HCT116 (cell line): ENCODE results near the gene PRKAG1. TPM values are rescaled to one million over a fixed set of nuclear protein-coding genes. Genes with fewer than 3 reads are reported as not detected.

Source experiments
- ATAC-seq: fragments of 200-7000 bp; cut with Tn5 transposase; 2 replicates; pipeline ENCODE4 v1.9.1; 2020; ENCODE audit warnings: mild to moderate bottlenecking, moderate library complexity
- BruUV-seq: library from RNA; stranded (reverse); fragments of 400-500 nt; replicated peaks from 2 replicates; lab custom pipeline; 2021; lab: Mats Ljungman, UMichigan
- CTCF ChIA-PET: fragments of 300-600 bp; sonication (Branson Sonifier 250); formaldehyde crosslinking; loops from one replicate; lab custom pipeline; 2021; ENCODE audit warnings: antibody characterized with exemption; lab: Charles Lee
- POLR2A ChIA-PET: fragments of 300-600, 350-600 bp; sonication (Branson Sonifier 250); formaldehyde crosslinking; loops from one replicate; lab custom pipeline; 2021; ENCODE audit warnings: antibody characterized with exemption; lab: Charles Lee
- RAD21 ChIA-PET, 2 experiments: fragments of 300-600 bp; sonication (Branson Sonifier 250); formaldehyde crosslinking; loops; one replicate each; lab custom pipeline; 2023; ENCODE audit warnings: low total read pairs in 2 of 2; ENCODE audit not compliant: uncharacterized antibody in 2 of 2, unreplicated experiment in 2 of 2, low non-redundant PET in 1 of 2; lab: Charles Lee
- DNase-seq: peaks from one replicate; pipeline ENCODE4 v3.0.0-alpha.2; 2010; ENCODE audit warnings: low read depth, low spot score
- H2AFZ ChIP-seq: fragments of 200-600 bp; shearing (Covaris generic), sonication (generic); 2 replicates; pipeline ENCODE4 v1.6.1; 2017; ENCODE audit warnings: low read depth, mixed run types, mixed read lengths, antibody characterized with exemption, low read length; ENCODE audit not compliant: poor library complexity, severe bottlenecking
- H3K27ac ChIP-seq: 2 replicates; pipeline ENCODE4 v1.5.1; 2012; ENCODE audit warnings: low read depth, low read length
- H3K27me3 ChIP-seq: fragments of 200-600 bp; sonication (generic); 2 replicates; pipeline ENCODE4 v1.6.1; 2016; ENCODE audit warnings: mixed run types, low read length, mixed read lengths; ENCODE audit not compliant: insufficient read depth
- H3K36me3 ChIP-seq, 2 experiments: fragments of 200-500 bp in 1 of 2; fragments of 200-600 bp in 1 of 2; sonication (Bioruptor generic) in 1 of 2; sonication (generic) in 1 of 2; 2 replicates each; pipeline versions ENCODE4 v1.5.1 to v1.6.1; 2014 to 2016; ENCODE audit warnings: low read length in 2 of 2, inconsistent platforms in 1 of 2, mixed read lengths in 1 of 2, mixed run types in 1 of 2; ENCODE audit not compliant: insufficient read depth in 2 of 2, control insufficient read depth in 1 of 2
- H3K4me1 ChIP-seq, 2 experiments: fragments of 200-600 bp in 1 of 2; sonication (generic) in 1 of 2; 2 replicates each; pipeline versions ENCODE4 v1.5.1 to v1.6.1; 2012 to 2017; ENCODE audit warnings: low read length in 2 of 2, inconsistent platforms in 1 of 2, mild to moderate bottlenecking in 1 of 2, mixed read lengths in 1 of 2, mixed run types in 1 of 2, moderate library complexity in 1 of 2; ENCODE audit not compliant: insufficient read depth in 2 of 2, control insufficient read depth in 1 of 2
- H3K4me2 ChIP-seq: fragments of 200-600 bp; sonication (generic); 2 replicates; pipeline ENCODE4 v1.6.1; 2017; ENCODE audit warnings: mixed run types, low read length, mixed read lengths
- H3K4me3 ChIP-seq, 2 experiments: fragments of 200-600 bp in 1 of 2; sonication (generic) in 1 of 2; replicated peaks in 1 of 2; 2 replicates each; pipeline ENCODE4 v1.5.1; 2011 to 2016; ENCODE audit warnings: low read length in 2 of 2, control low read depth in 1 of 2, low read depth in 1 of 2, mild to moderate bottlenecking in 1 of 2, mixed read lengths in 1 of 2, mixed run types in 1 of 2
- H3K79me2 ChIP-seq: fragments of 200-600 bp; sonication (generic); 2 replicates; pipeline ENCODE4 v1.6.1; 2017; ENCODE audit warnings: mild to moderate bottlenecking, mixed run types, low read length, moderate library complexity, mixed read lengths; ENCODE audit not compliant: insufficient read depth
- H3K9ac ChIP-seq: fragments of 200-600 bp; sonication (generic); 2 replicates; pipeline ENCODE4 v1.6.1; 2016; ENCODE audit warnings: low read length, mixed read lengths
- H3K9me2 ChIP-seq: fragments of 200-600 bp; sonication (generic), shearing (Covaris generic); 2 replicates; pipeline ENCODE4 v1.6.1; 2017; ENCODE audit warnings: mixed run types, mild to moderate bottlenecking, moderate library complexity; ENCODE audit not compliant: insufficient read depth
- H3K9me3 ChIP-seq, 2 experiments: fragments of 200-500 bp in 1 of 2; fragments of 200-600 bp in 1 of 2; sonication (Bioruptor generic) in 1 of 2; sonication (generic) in 1 of 2; 2 replicates each; pipeline ENCODE4 v1.6.1; 2014 to 2017; ENCODE audit warnings: low read length in 2 of 2, mixed read lengths in 2 of 2, inconsistent platforms in 1 of 2, low read depth in 1 of 2, mild to moderate bottlenecking in 1 of 2, mixed run types in 1 of 2, moderate library complexity in 1 of 2; ENCODE audit not compliant: control insufficient read depth in 1 of 2, insufficient read depth in 1 of 2
- H4K20me1 ChIP-seq: fragments of 200-600 bp; sonication (generic), shearing (Covaris generic); 2 replicates; pipeline ENCODE4 v1.6.1; 2017; ENCODE audit warnings: mixed run types, mild to moderate bottlenecking, moderate library complexity; ENCODE audit not compliant: insufficient read depth
- ATF3 ChIP-seq: IDR thresholded peaks from 2 replicates; pipeline ENCODE4 v1.6.1; 2012
- CEBPB ChIP-seq: IDR thresholded peaks from 2 replicates; pipeline ENCODE4 v1.6.1; 2012; ENCODE audit warnings: low read depth
- CTCF ChIP-seq, 3 experiments: fragments of 200-600 bp in 1 of 3; sonication (generic) in 1 of 3; IDR thresholded peaks in 2 of 3; conservative IDR thresholded peaks in 1 of 3; 2 replicates each; pipeline ENCODE4 v1.5.1; 2012 to 2017; ENCODE audit warnings: low read depth in 2 of 3, low read length in 2 of 3, antibody characterized with exemption in 1 of 3, borderline replicate concordance in 1 of 3, control low read depth in 1 of 3, mild to moderate bottlenecking in 1 of 3, mixed read lengths in 1 of 3, mixed run types in 1 of 3, moderate library complexity in 1 of 3; ENCODE audit not compliant: insufficient read depth in 1 of 3
- EGR1 ChIP-seq: IDR thresholded peaks from 2 replicates; pipeline ENCODE4 v1.6.1; 2012; ENCODE audit warnings: low read depth
- ELF1 ChIP-seq: IDR thresholded peaks from 2 replicates; pipeline ENCODE4 v1.6.1; 2012; ENCODE audit warnings: low read depth, borderline replicate concordance
- EZH2 ChIP-seq: fragments of 200-600 bp; sonication (generic); IDR thresholded peaks from 2 replicates; pipeline ENCODE4 v1.6.1; 2017; ENCODE audit warnings: antibody characterized with exemption, mixed run types
- EZH2phosphoT487 ChIP-seq: fragments of 200-600 bp; IDR thresholded peaks from 2 replicates; pipeline ENCODE4 v1.6.1; 2018; ENCODE audit warnings: antibody characterized with exemption, borderline replicate concordance
- FOSL1 ChIP-seq: IDR thresholded peaks from 2 replicates; pipeline ENCODE4 v1.6.1; 2012; ENCODE audit warnings: low read depth
- JUND ChIP-seq: IDR thresholded peaks from 2 replicates; pipeline ENCODE4 v1.6.1; 2012
- POLR2A ChIP-seq: IDR thresholded peaks from 2 replicates; pipeline ENCODE4 v1.7.0; 2011; ENCODE audit warnings: borderline replicate concordance; ENCODE audit not compliant: insufficient read depth, insufficient read length; ENCODE audit errors: extremely low read depth
- POLR2AphosphoS5 ChIP-seq: IDR thresholded peaks from 2 replicates; pipeline ENCODE4 v1.6.1; 2011; ENCODE audit warnings: mild to moderate bottlenecking, low read depth, low read length, moderate library complexity
- RAD21 ChIP-seq: IDR thresholded peaks from 2 replicates; pipeline ENCODE4 v1.6.1; 2012; ENCODE audit warnings: low read depth, mild to moderate bottlenecking
- REST ChIP-seq: IDR thresholded peaks from 2 replicates; pipeline ENCODE4 v1.6.1; 2012; ENCODE audit warnings: low read depth
- SIN3A ChIP-seq: IDR thresholded peaks from 2 replicates; pipeline ENCODE4 v1.6.1; 2012; ENCODE audit warnings: low read depth
- SP1 ChIP-seq: IDR thresholded peaks from 2 replicates; pipeline ENCODE4 v1.6.1; 2012; ENCODE audit warnings: low read depth
- SRF ChIP-seq: IDR thresholded peaks from 2 replicates; pipeline ENCODE4 v1.6.1; 2012; ENCODE audit warnings: low read depth
- TCF7L2 ChIP-seq: IDR thresholded peaks from 2 replicates; pipeline ENCODE4 v1.7.0; 2011; ENCODE audit warnings: borderline replicate concordance, inconsistent platforms; ENCODE audit not compliant: insufficient read depth, insufficient read length; ENCODE audit errors: extremely low read depth
- ZBTB33 ChIP-seq: IDR thresholded peaks from 2 replicates; pipeline ENCODE4 v1.6.1; 2011; ENCODE audit warnings: mild to moderate bottlenecking, low read length, moderate library complexity; ENCODE audit not compliant: insufficient replicate concordance; ENCODE audit errors: extremely low read depth
- ZFX ChIP-seq: fragments of 450-650 bp; IDR thresholded peaks from 2 replicates; pipeline ENCODE4 v1.6.1; 2017
- ZNF274 ChIP-seq: fragments of 200-500 bp; sonication (Bioruptor generic); IDR thresholded peaks from 2 replicates; pipeline ENCODE4 v1.6.1; 2014; ENCODE audit warnings: mild to moderate bottlenecking, low read depth, low read length, inconsistent platforms
- intact Hi-C: fragments of 100-400 bp; cut with micrococcal nuclease; formaldehyde crosslinking; loops from 2 replicates; pipeline ENCODE4 v1.10.0; 2022
- total RNA-seq: library from RNA; stranded (reverse); gene quantifications from one replicate; pipeline ENCODE4 v1.2.1, GENCODE V29; 2021; ENCODE audit not compliant: unreplicated experiment

PRKAG1 gene
- total RNA-seq, 1 experiment from 2014 or later, result 64.6 TPM

GRCh38 chr12:49040364-49040855, 21.8 kb upstream of the PRKAG1 start:
- no peak overlapping the region for H3K27ac ChIP-seq

More at GRCh38 chr12:49040364-49040855, 21.8 kb upstream of the PRKAG1 start:
- Histone ChIP-seq H3K4me3 (no peak overlapping the region), H3K27me3 (no peaks in the 10 kb centered on the region), H4K20me1 (no peaks in the 10 kb centered on the region), H3K4me1 (no peaks in the 10 kb centered on the region), H3K4me2 (no peak overlapping the region), H3K79me2 (no peaks in the 10 kb centered on the region), H3K9me2 (no peaks in the 10 kb centered on the region), H3K9ac (no peak overlapping the region), H3K9me3 (no peaks in the 10 kb centered on the region), H3K36me3 (peaks cover 56 to 74% of the 10 kb centered on the region in 2 experiments; a peak in 3 of 4 replicates), H2AFZ (no peak overlapping the region)
- TF ChIP-seq REST (no peak), RAD21 (no peak), SP1 (no peak), ZNF274 (no peak), CTCF (IDR thresholded peaks at IDR 0.05 in 2 of 3, conservative IDR thresholded peaks at IDR 0.05 in 1 of 3; ENCODE audit: borderline replicate concordance in 1 of 3, insufficient read depth in 1 of 3, low read depth in 2 of 3, low read length in 2 of 3) (no peak), ZFX (no peak), JUND (no peak), SRF (no peak), ELF1 (no peak), ZBTB33 (no peak), CEBPB (no peak), SIN3A (no peak), EZH2phosphoT487 (no peak), EGR1 (no peak), POLR2AphosphoS5 (no peak), FOSL1 (no peak), ATF3 (no peak), TCF7L2 (no peak), POLR2A (no peak), EZH2 (no peak)
- DNase-seq, result no peak
- no peak for ATAC-seq
- ChIA-PET CTCF (interaction anchor here (0.6 kb wide), 1 partner anchor 38 kb away, joined by 4 read pairs; no protein-coding TSS in a partner anchor), POLR2A (no interaction called here), RAD21 (no interaction called here)
- intact Hi-C loops, result no loop called here
- BruUV-seq, result no TSS peak
